BE2C (cell line): ENCODE results near the gene SLC35B2.
A peak's percentile ranks its signal among the peaks of the same experiment; 100 is the strongest.

Experiments used
- DNase-seq: peaks from one replicate; pipeline ENCODE4 v3.0.0-alpha.2; 2020
- H3K27me3 ChIP-seq: fragments of 250-450 bp; sonication (Bioruptor Pico); 2 replicates; pipeline ENCODE4 v1.5.1; 2020; ENCODE audit warnings: mild to moderate bottlenecking
- H3K36me3 ChIP-seq: fragments of 250-450 bp; sonication (Bioruptor Pico); 2 replicates; pipeline ENCODE4 v1.5.1; 2020; ENCODE audit warnings: mild to moderate bottlenecking
- H3K4me1 ChIP-seq: fragments of 250-450 bp; sonication (Bioruptor Pico); 2 replicates; pipeline ENCODE4 v1.5.1; 2020
- H3K4me3 ChIP-seq: 2 replicates; pipeline ENCODE4 v1.5.1; 2011; ENCODE audit warnings: low read depth, low read length
- H3K9me3 ChIP-seq: fragments of 250-450 bp; sonication (Bioruptor Pico); 2 replicates; pipeline ENCODE4 v1.5.1; 2020
- CTCF ChIP-seq: IDR thresholded peaks from 2 replicates; pipeline ENCODE4 v1.5.1; 2012; ENCODE audit warnings: mild to moderate bottlenecking, low read depth, low read length

SLC35B2 gene

GRCh38 chr6:44266347-44266746 is 9.0 kb upstream of the SLC35B2 start:
- H3K4me3 ChIP-seq: no peak overlapping the region
- no peaks in the 10 kb centered on the region for H3K27me3 ChIP-seq
- H3K36me3 ChIP-seq: no peaks in the 10 kb centered on the region; the same call in 1 of the 2 replicates
- no peak for TF ChIP-seq CTCF
- peaks cover 1% of the 10 kb centered on the region; the same call in 1 of the 2 replicates for H3K4me1 ChIP-seq
- DNase-seq: no peak
- no peaks in the 10 kb centered on the region for H3K9me3 ChIP-seq

GRCh38 chr6:44265722-44266233 is 8.4 kb upstream of the SLC35B2 start:
- H3K27me3 ChIP-seq: no peaks in the 10 kb centered on the region
- no peaks in the 10 kb centered on the region for H3K4me1 ChIP-seq
- DNase-seq: no peak
- TF ChIP-seq CTCF: no peak
- no peaks in the 10 kb centered on the region for H3K9me3 ChIP-seq
- no peaks in the 10 kb centered on the region; the same call in 1 of the 2 replicates for H3K36me3 ChIP-seq
- peak overlapping the region; percentile 86 for H3K4me3 ChIP-seq

GRCh38 chr6:44265007-44265721 is 7.8 kb upstream of the SLC35B2 start, which contains the start of gene NFKBIE:
NFKBIE (minus strand) TSS chr6:44265551; CDS start chr6:44265346, 205 bp downstream.
- DNase-seq: peak; percentile 96
- Histone ChIP-seq H3K27me3 (no peaks in the 10 kb centered on the region), H3K36me3 (no peaks in the 10 kb centered on the region; the same call in none of the 2 replicates), H3K4me3 (peak within 1 kb of the TSS; percentile 86), H3K9me3 (no peaks in the 10 kb centered on the region), H3K4me1 (no peaks in the 10 kb centered on the region)
- TF ChIP-seq CTCF: peak; percentile 43

GRCh38 chr6:44264154-44265006 is 7.1 kb upstream of the SLC35B2 start:
- no peak for TF ChIP-seq CTCF
- no peak for DNase-seq
- Histone ChIP-seq H3K4me3 (peak overlapping the region; percentile 86), H3K9me3 (no peaks in the 10 kb centered on the region), H3K27me3 (no peaks in the 10 kb centered on the region), H3K36me3 (no peaks in the 10 kb centered on the region; the same call in none of the 2 replicates), H3K4me1 (no peaks in the 10 kb centered on the region)

- no peak for DNase-seq
These were observed 6.2 kb upstream of the SLC35B2 start for GRCh38 chr6:44263354-44264100.

More at GRCh38 chr6:44263354-44264100, 6.2 kb upstream of the SLC35B2 start:
- no peak for TF ChIP-seq CTCF
- Histone ChIP-seq H3K4me3 (peak overlapping the region; percentile 86), H3K36me3 (peaks cover 3% of the 10 kb centered on the region), H3K4me1 (no peaks in the 10 kb centered on the region), H3K27me3 (no peaks in the 10 kb centered on the region), H3K9me3 (no peaks in the 10 kb centered on the region)
